ENCODE measurements around the gene XPR1.

The XPR1 gene

GRCh38 chr1:180615493-180616290 is 16.1 kb upstream of the XPR1 start:
- Histone ChIP-seq H4K20me1 (ENCODE audit: insufficient read depth, low read length, poor library complexity, severe bottlenecking) (no peaks in the 10 kb centered on the region), H3K27me3 (ENCODE audit: insufficient read depth, low read length, poor library complexity, severe bottlenecking) (no peaks in the 10 kb centered on the region), H2AFZ (ENCODE audit: low read length) (no peak overlapping the region), H3K9me3 (ENCODE audit: insufficient read depth, low read depth, low read length) (no peaks in the 10 kb centered on the region), H3K36me3 (ENCODE audit: insufficient read depth, low read length) (no peaks in the 10 kb centered on the region), H3K4me3 (ENCODE audit: low read length, poor library complexity, severe bottlenecking) (no peak overlapping the region), H3K9ac (ENCODE audit: low read depth, low read length, poor library complexity, severe bottlenecking) (no peak overlapping the region), H3F3A (ENCODE audit: low read depth) (no peaks in the 10 kb centered on the region), H3K9me2 (replicated peaks; ENCODE audit: low read depth, low read length) (no peaks in the 10 kb centered on the region), H3K4me2 (ENCODE audit: low read depth, low read length, poor library complexity, severe bottlenecking) (no peak overlapping the region), H3K79me2 (ENCODE audit: insufficient read depth, low read length) (no peaks in the 10 kb centered on the region), H3K4me1 (ENCODE audit: insufficient read depth, low read length, poor library complexity, severe bottlenecking) (peaks cover 9% of the 10 kb centered on the region)
- TF ChIP-seq EZH2phosphoT487 (IDR thresholded peaks at IDR 0.05; ENCODE audit: borderline replicate concordance) (no peak), CTCF (conservative IDR thresholded peaks at IDR 0.05; ENCODE audit: low read length) (no peak)

GRCh38 chr1:180616439-180616838 is 15.4 kb upstream of the XPR1 start:
- Histone ChIP-seq H3K36me3 (ENCODE audit: insufficient read depth, low read length) (no peaks in the 10 kb centered on the region), H3K4me3 (ENCODE audit: low read length, poor library complexity, severe bottlenecking) (no peak overlapping the region), H3F3A (ENCODE audit: low read depth) (no peaks in the 10 kb centered on the region), H3K27me3 (ENCODE audit: insufficient read depth, low read length, poor library complexity, severe bottlenecking) (no peaks in the 10 kb centered on the region), H3K4me1 (ENCODE audit: insufficient read depth, low read length, poor library complexity, severe bottlenecking) (peaks cover 4% of the 10 kb centered on the region), H3K9me2 (replicated peaks; ENCODE audit: low read depth, low read length) (no peaks in the 10 kb centered on the region), H2AFZ (ENCODE audit: low read length) (no peak overlapping the region), H3K9ac (ENCODE audit: low read depth, low read length, poor library complexity, severe bottlenecking) (no peak overlapping the region), H3K4me2 (ENCODE audit: low read depth, low read length, poor library complexity, severe bottlenecking) (no peak overlapping the region), H3K79me2 (ENCODE audit: insufficient read depth, low read length) (no peaks in the 10 kb centered on the region), H4K20me1 (ENCODE audit: insufficient read depth, low read length, poor library complexity, severe bottlenecking) (no peaks in the 10 kb centered on the region), H3K9me3 (ENCODE audit: insufficient read depth, low read depth, low read length) (no peaks in the 10 kb centered on the region)
- TF ChIP-seq EZH2phosphoT487 (IDR thresholded peaks at IDR 0.05; ENCODE audit: borderline replicate concordance) (no peak), CTCF (conservative IDR thresholded peaks at IDR 0.05; ENCODE audit: low read length) (no peak)

GRCh38 chr1:180617774-180618395 is 13.9 kb upstream of the XPR1 start:
- H3K4me3 ChIP-seq (ENCODE audit: low read length, poor library complexity, severe bottlenecking): no peak overlapping the region
- no peaks in the 10 kb centered on the region for H4K20me1 ChIP-seq (ENCODE audit: insufficient read depth, low read length, poor library complexity, severe bottlenecking)
- TF ChIP-seq CTCF (conservative IDR thresholded peaks at IDR 0.05; ENCODE audit: low read length) (no peak), EZH2phosphoT487 (IDR thresholded peaks at IDR 0.05; ENCODE audit: borderline replicate concordance) (no peak)
- no peaks in the 10 kb centered on the region for H3K27me3 ChIP-seq (ENCODE audit: insufficient read depth, low read length, poor library complexity, severe bottlenecking)
- H3K9me3 ChIP-seq (ENCODE audit: insufficient read depth, low read depth, low read length): no peaks in the 10 kb centered on the region
- no peaks in the 10 kb centered on the region for H3F3A ChIP-seq (ENCODE audit: low read depth)
- no peak overlapping the region for H3K4me2 ChIP-seq (ENCODE audit: low read depth, low read length, poor library complexity, severe bottlenecking)
- no peaks in the 10 kb centered on the region for H3K4me1 ChIP-seq (ENCODE audit: insufficient read depth, low read length, poor library complexity, severe bottlenecking)
- no peak overlapping the region; the same call in 1 of the 2 replicates for H2AFZ ChIP-seq (ENCODE audit: low read length)
- no peak overlapping the region for H3K9ac ChIP-seq (ENCODE audit: low read depth, low read length, poor library complexity, severe bottlenecking)
- H3K79me2 ChIP-seq (ENCODE audit: insufficient read depth, low read length): no peaks in the 10 kb centered on the region
- H3K9me2 ChIP-seq (replicated peaks; ENCODE audit: low read depth, low read length): no peaks in the 10 kb centered on the region
- no peaks in the 10 kb centered on the region for H3K36me3 ChIP-seq (ENCODE audit: insufficient read depth, low read length)

Data from Loucy (cell line).